ENCODE data around the gene SLC25A10. TPM values are rescaled to one million over a fixed set of nuclear protein-coding genes. Genes with fewer than 3 reads are reported as not detected.

Gene SLC25A10
- total and polyA plus RNA-seq, 2 of the 8 experiments (the other 6 are each of a cell fraction or from before 2014, with no cell fraction given): 22.2 to 43.0 TPM

DNA sequence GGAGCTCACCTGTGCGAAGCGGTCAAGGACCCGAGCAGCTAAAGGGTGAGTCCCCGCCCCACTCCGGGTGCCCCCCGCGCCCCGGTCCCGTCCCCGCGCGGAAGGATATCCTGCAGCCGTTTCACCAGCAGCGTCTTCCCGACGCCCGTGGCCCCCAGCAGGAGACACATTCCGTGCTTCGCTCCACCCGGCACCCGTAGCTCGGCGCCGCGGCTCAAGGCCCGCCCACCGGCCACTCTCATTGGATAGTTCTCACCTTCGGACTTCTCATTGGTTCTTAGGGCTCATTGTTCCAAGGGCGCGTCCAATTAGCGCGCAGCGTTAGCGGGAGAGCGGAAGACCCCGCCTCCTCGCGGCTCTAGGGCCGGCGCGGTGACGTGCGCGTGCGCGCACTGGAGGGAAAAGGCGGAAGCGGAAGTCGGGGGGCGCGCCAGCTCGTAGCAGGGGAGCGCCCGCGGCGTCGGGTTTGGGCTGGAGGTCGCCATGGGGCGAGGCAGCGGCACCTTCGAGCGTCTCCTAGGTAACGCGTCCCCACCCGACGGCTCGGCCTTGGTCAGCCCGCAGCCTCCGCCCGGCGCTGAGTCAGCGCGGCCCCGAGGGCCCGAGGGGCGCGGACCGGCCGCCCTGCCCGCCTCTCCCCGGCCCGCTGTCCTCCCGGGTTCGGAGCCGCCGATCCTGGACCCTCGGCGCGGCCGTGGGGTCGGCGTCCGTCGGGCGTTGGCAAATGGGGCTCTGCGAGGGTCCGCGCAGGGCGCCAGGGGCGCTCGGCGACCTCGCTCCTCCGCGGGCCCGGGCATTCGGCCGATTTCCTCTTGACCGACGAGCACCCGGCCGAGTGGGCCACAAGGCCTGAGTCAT lies 28.3 kb upstream of the SLC25A10 start, which contains the start of the genes ARL16 and HGS (continued):
- TF ChIP-seq EP300 (IDR thresholded peaks at IDR 0.05; ENCODE audit: borderline replicate concordance in 1 of 2, low read depth in 2 of 2, low read length in 2 of 2) (no peak), SIRT6 (IDR thresholded peaks at IDR 0.05; ENCODE audit: low read length) (no peak), SP1 (IDR thresholded peaks at IDR 0.05; ENCODE audit: low read depth, low read length) (peak; percentile 97), CEBPB (IDR thresholded peaks at IDR 0.05; ENCODE audit: low read depth, low read length) (no peak), CTBP2 (IDR thresholded peaks at IDR 0.05; ENCODE audit: borderline replicate concordance, insufficient read depth, insufficient read length, low read length) (no peak), EZH2 (IDR thresholded peaks at IDR 0.05; ENCODE audit: low read depth, low read length, severe bottlenecking) (no peak), JUN (IDR thresholded peaks at IDR 0.05; ENCODE audit: low read depth, low read length) (no peak), RXRA (IDR thresholded peaks at IDR 0.05; ENCODE audit: insufficient read depth, low read depth, low read length) (no peak), CHD1 (IDR thresholded peaks at IDR 0.05; ENCODE audit: low read depth, low read length) (no peak), PHF8 (conservative IDR thresholded peaks at IDR 0.05; ENCODE audit: low read depth, low read length) (peak; percentile 58), BCL11A (IDR thresholded peaks at IDR 0.05; ENCODE audit: low read depth in 2 of 2, low read length in 2 of 2) (no peak), SRF (IDR thresholded peaks at IDR 0.05; ENCODE audit: low read depth, low read length) (no peak), SP2 (IDR thresholded peaks at IDR 0.05; ENCODE audit: low read length) (peak; percentile 83), TAF1 (IDR thresholded peaks at IDR 0.05; ENCODE audit: low read depth, low read length) (peak; percentile 51; the same call in 1 of the 2 replicates), BACH1 (IDR thresholded peaks at IDR 0.05; ENCODE audit: low read length) (peak; percentile 16; the same call in 1 of the 2 replicates), KDM1A (IDR thresholded peaks at IDR 0.05; ENCODE audit: borderline replicate concordance, low read length) (no peak), NANOG (IDR thresholded peaks at IDR 0.05; ENCODE audit: insufficient read depth, low read depth, low read length, poor library complexity, severe bottlenecking) (no peak), GTF2F1 (IDR thresholded peaks at IDR 0.05; ENCODE audit: borderline replicate concordance, low read depth, low read length) (no peak), RNF2 (IDR thresholded peaks at IDR 0.05; ENCODE audit: borderline replicate concordance, low read depth, low read length, missing control alignments, poor library complexity, severe bottlenecking) (no peak), POLR2A (IDR thresholded peaks at IDR 0.05; ENCODE audit: control extremely low read depth in 1 of 2, low read depth in 2 of 2, low read length in 2 of 2) (no peak; a peak in 1 of 3 replicates)
- TF ChIP-seq, protein P1, sequence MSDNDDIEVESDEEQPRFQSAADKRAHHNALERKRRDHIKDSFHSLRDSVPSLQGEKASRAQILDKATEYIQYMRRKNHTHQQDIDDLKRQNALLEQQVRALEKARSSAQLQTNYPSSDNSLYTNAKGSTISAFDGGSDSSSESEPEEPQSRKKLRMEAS (IDR thresholded peaks at IDR 0.05): peak; percentile 26; the same call in 1 of the 2 replicates
- TF ChIP-seq, protein P2, sequence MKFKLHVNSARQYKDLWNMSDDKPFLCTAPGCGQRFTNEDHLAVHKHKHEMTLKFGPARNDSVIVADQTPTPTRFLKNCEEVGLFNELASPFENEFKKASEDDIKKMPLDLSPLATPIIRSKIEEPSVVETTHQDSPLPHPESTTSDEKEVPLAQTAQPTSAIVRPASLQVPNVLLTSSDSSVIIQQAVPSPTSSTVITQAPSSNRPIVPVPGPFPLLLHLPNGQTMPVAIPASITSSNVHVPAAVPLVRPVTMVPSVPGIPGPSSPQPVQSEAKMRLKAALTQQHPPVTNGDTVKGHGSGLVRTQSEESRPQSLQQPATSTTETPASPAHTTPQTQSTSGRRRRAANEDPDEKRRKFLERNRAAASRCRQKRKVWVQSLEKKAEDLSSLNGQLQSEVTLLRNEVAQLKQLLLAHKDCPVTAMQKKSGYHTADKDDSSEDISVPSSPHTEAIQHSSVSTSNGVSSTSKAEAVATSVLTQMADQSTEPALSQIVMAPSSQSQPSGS (IDR thresholded peaks at IDR 0.05; ENCODE audit: low read length): no peak

Measured in H1 (cell line).